ENCODE results near the gene PARP2.

PARP2 gene

GRCh38 chr14:20376071-20376588 lies 32.7 kb downstream of the PARP2 start:
- Histone ChIP-seq H2AFZ (ENCODE audit: low read length) (no peak overlapping the region), H3K9me2 (replicated peaks; ENCODE audit: low read depth, low read length) (no peaks in the 10 kb centered on the region), H3K79me2 (ENCODE audit: insufficient read depth, low read length) (no peaks in the 10 kb centered on the region), H3K4me1 (ENCODE audit: insufficient read depth, low read length, poor library complexity, severe bottlenecking) (no peaks in the 10 kb centered on the region), H3K9ac (ENCODE audit: low read depth, low read length, poor library complexity, severe bottlenecking) (no peak overlapping the region), H3K27me3 (ENCODE audit: insufficient read depth, low read length, poor library complexity, severe bottlenecking) (no peaks in the 10 kb centered on the region), H3K4me3 (ENCODE audit: low read length, poor library complexity, severe bottlenecking) (no peak overlapping the region), H3K9me3 (ENCODE audit: insufficient read depth, low read depth, low read length) (no peaks in the 10 kb centered on the region), H3F3A (ENCODE audit: low read depth) (no peaks in the 10 kb centered on the region), H3K36me3 (ENCODE audit: insufficient read depth, low read length) (peaks cover 93% of the 10 kb centered on the region; the same call in 1 of the 2 replicates), H4K20me1 (ENCODE audit: insufficient read depth, low read length, poor library complexity, severe bottlenecking) (no peaks in the 10 kb centered on the region), H3K4me2 (ENCODE audit: low read depth, low read length, poor library complexity, severe bottlenecking) (no peak overlapping the region)
- TF ChIP-seq, protein P1, sequence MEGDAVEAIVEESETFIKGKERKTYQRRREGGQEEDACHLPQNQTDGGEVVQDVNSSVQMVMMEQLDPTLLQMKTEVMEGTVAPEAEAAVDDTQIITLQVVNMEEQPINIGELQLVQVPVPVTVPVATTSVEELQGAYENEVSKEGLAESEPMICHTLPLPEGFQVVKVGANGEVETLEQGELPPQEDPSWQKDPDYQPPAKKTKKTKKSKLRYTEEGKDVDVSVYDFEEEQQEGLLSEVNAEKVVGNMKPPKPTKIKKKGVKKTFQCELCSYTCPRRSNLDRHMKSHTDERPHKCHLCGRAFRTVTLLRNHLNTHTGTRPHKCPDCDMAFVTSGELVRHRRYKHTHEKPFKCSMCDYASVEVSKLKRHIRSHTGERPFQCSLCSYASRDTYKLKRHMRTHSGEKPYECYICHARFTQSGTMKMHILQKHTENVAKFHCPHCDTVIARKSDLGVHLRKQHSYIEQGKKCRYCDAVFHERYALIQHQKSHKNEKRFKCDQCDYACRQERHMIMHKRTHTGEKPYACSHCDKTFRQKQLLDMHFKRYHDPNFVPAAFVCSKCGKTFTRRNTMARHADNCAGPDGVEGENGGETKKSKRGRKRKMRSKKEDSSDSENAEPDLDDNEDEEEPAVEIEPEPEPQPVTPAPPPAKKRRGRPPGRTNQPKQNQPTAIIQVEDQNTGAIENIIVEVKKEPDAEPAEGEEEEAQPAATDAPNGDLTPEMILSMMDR (conservative IDR thresholded peaks at IDR 0.05; ENCODE audit: low read length), result no peak
- TF ChIP-seq EZH2phosphoT487 (IDR thresholded peaks at IDR 0.05; ENCODE audit: borderline replicate concordance), result no peak

GRCh38 chr14:20377171-20377570 lies 33.7 kb downstream of the PARP2 start:
- Histone ChIP-seq H3K36me3 (ENCODE audit: insufficient read depth, low read length) (peaks cover 93% of the 10 kb centered on the region; the same call in 1 of the 2 replicates), H3K9me2 (replicated peaks; ENCODE audit: low read depth, low read length) (no peaks in the 10 kb centered on the region), H4K20me1 (ENCODE audit: insufficient read depth, low read length, poor library complexity, severe bottlenecking) (no peaks in the 10 kb centered on the region), H3F3A (ENCODE audit: low read depth) (no peaks in the 10 kb centered on the region), H3K9ac (ENCODE audit: low read depth, low read length, poor library complexity, severe bottlenecking) (no peak overlapping the region), H3K4me2 (ENCODE audit: low read depth, low read length, poor library complexity, severe bottlenecking) (no peak overlapping the region), H3K27me3 (ENCODE audit: insufficient read depth, low read length, poor library complexity, severe bottlenecking) (no peaks in the 10 kb centered on the region), H3K4me1 (ENCODE audit: insufficient read depth, low read length, poor library complexity, severe bottlenecking) (no peaks in the 10 kb centered on the region), H3K79me2 (ENCODE audit: insufficient read depth, low read length) (no peaks in the 10 kb centered on the region), H3K4me3 (ENCODE audit: low read length, poor library complexity, severe bottlenecking) (no peak overlapping the region), H2AFZ (ENCODE audit: low read length) (no peak overlapping the region), H3K9me3 (ENCODE audit: insufficient read depth, low read depth, low read length) (no peaks in the 10 kb centered on the region)
- no peak for TF ChIP-seq EZH2phosphoT487 (IDR thresholded peaks at IDR 0.05; ENCODE audit: borderline replicate concordance)
- TF ChIP-seq, protein P1 (conservative IDR thresholded peaks at IDR 0.05; ENCODE audit: low read length), result no peak

- H3K9me3 ChIP-seq (ENCODE audit: insufficient read depth, low read depth, low read length), result no peaks in the 10 kb centered on the region
- no peaks in the 10 kb centered on the region for H3K79me2 ChIP-seq (ENCODE audit: insufficient read depth, low read length)
- H3K36me3 ChIP-seq (ENCODE audit: insufficient read depth, low read length), result peaks cover 94% of the 10 kb centered on the region; the same call in 1 of the 2 replicates
- H3K27me3 ChIP-seq (ENCODE audit: insufficient read depth, low read length, poor library complexity, severe bottlenecking), result no peaks in the 10 kb centered on the region
- no peak for TF ChIP-seq EZH2phosphoT487 (IDR thresholded peaks at IDR 0.05; ENCODE audit: borderline replicate concordance)
- TF ChIP-seq, protein P1 (conservative IDR thresholded peaks at IDR 0.05; ENCODE audit: low read length), result no peak
- H3K4me2 ChIP-seq (ENCODE audit: low read depth, low read length, poor library complexity, severe bottlenecking), result no peak overlapping the region
- no peak overlapping the region for H3K9ac ChIP-seq (ENCODE audit: low read depth, low read length, poor library complexity, severe bottlenecking)
- no peaks in the 10 kb centered on the region for H3K9me2 ChIP-seq (replicated peaks; ENCODE audit: low read depth, low read length)
- no peak overlapping the region for H3K4me3 ChIP-seq (ENCODE audit: low read length, poor library complexity, severe bottlenecking)
- no peaks in the 10 kb centered on the region for H3K4me1 ChIP-seq (ENCODE audit: insufficient read depth, low read length, poor library complexity, severe bottlenecking)
- no peaks in the 10 kb centered on the region for H3F3A ChIP-seq (ENCODE audit: low read depth)
- no peak overlapping the region for H2AFZ ChIP-seq (ENCODE audit: low read length)
- H4K20me1 ChIP-seq (ENCODE audit: insufficient read depth, low read length, poor library complexity, severe bottlenecking), result no peaks in the 10 kb centered on the region
Observed at GRCh38 chr14:20379743-20380142, 36.3 kb downstream of the PARP2 start.
